ENCODE results near the gene ZNF783. TPM values are rescaled to one million over a fixed set of nuclear protein-coding genes. Genes with fewer than 3 reads are reported as not detected.

Gene ZNF783
- total and polyA plus RNA-seq, 7 experiments from 2014 or later: 6.2 to 49.2 (median 30.5) TPM

DNA sequence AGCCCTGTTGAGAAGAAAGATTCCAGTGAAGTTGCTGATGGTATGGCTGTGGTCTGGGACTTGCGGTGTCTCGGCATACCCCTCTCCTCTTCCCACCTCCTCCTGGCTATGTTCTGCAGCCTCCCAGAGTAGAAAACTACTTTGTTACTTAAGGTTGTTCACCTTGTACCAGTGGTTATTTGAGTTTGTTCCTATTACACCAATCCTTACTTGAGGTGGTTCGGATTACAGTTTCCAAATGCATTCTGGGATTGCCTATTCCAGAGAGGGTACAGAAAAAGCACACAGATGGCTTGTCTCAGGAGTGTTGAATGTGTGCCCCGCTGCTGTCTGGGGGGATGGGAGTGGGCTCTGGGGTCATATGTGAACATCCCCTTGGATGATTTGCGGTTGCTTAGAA lies 6.8 kb upstream of the ZNF783 start:
- H3K4me1 ChIP-seq (ENCODE audit: control insufficient read depth in 2 of 2, insufficient read depth in 2 of 2, low read length in 2 of 2): no peaks in the 10 kb centered on the region
- no peak for ATAC-seq
- intact Hi-C loops (cut with micrococcal nuclease): no loop called here
- peaks cover 2 to 30% (median 4%) of the 10 kb centered on the region in 5 donors for H3K36me3 Mint-ChIP-seq
- DNase-seq: no peak
- peaks cover 0 to 7% (median 6%) of the 10 kb centered on the region in 7 donors for H3K4me1 Mint-ChIP-seq
- peaks cover 0 to 54% (median 15%) of the 10 kb centered on the region in 3 experiments for H3K36me3 ChIP-seq (ENCODE audit: control insufficient read depth in 2 of 3, insufficient read depth in 3 of 3, low read length in 3 of 3)
- no peak overlapping the region for H3K27ac ChIP-seq (ENCODE audit: low read depth, low read length)
- H3K27ac Mint-ChIP-seq: no peak overlapping the region
- H3K27me3 Mint-ChIP-seq: no peaks in the 10 kb centered on the region
- CTCF ChIA-PET: no interaction called here
- H3K4me3 ChIP-seq (ENCODE audit: low read length): no peak overlapping the region
- POLR2A ChIA-PET: no interaction called here
- no peaks in the 10 kb centered on the region for H3K27me3 ChIP-seq (ENCODE audit: control insufficient read depth in 2 of 2, insufficient read depth in 2 of 2, low read length in 2 of 2)
- H3K4me3 Mint-ChIP-seq: no peak overlapping the region
- H3K9me3 ChIP-seq (ENCODE audit: control insufficient read depth in 2 of 3, low read length in 3 of 3): no peaks in the 10 kb centered on the region
- H3K9me3 Mint-ChIP-seq: no peaks in the 10 kb centered on the region

DNA sequence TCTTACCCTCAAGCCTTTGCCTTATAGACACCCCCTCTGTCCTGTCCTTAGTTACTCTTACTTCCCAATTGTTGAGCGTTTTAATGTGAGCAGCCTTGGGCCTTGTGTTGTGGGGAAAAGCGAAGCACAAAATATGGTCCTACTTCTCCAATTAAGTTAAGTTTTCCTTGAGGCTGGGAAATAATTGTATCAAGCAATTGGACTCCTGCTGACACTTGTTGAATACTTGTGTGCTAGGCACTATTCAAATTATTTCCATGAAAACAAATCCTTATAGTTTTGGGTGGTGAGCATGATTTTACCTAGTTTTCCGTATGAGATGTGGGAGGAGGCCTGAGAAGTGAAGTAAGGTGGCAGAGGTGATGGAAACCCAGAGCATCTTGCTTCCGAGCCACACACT lies 5.4 kb upstream of the ZNF783 start:
- H3K36me3 Mint-ChIP-seq: peaks cover 0 to 28% (median 4%) of the 10 kb centered on the region in 5 donors
- ChIA-PET CTCF (no interaction called here), POLR2A (no interaction called here)
- no peak overlapping the region for H3K4me3 ChIP-seq (ENCODE audit: low read length)
- no peaks in the 10 kb centered on the region for H3K27me3 ChIP-seq (ENCODE audit: control insufficient read depth in 2 of 2, insufficient read depth in 2 of 2, low read length in 2 of 2)
- no peaks in the 10 kb centered on the region for H3K27me3 Mint-ChIP-seq
- peaks cover 0 to 41% (median 14%) of the 10 kb centered on the region in 3 experiments for H3K36me3 ChIP-seq (ENCODE audit: control insufficient read depth in 2 of 3, insufficient read depth in 3 of 3, low read length in 3 of 3)
- ATAC-seq (no peak), DNase-seq (no peak)
- no peak overlapping the region for H3K4me3 Mint-ChIP-seq
- H3K27ac ChIP-seq (ENCODE audit: low read depth, low read length): no peak overlapping the region
- peaks cover 2 to 13% (median 7%) of the 10 kb centered on the region in 7 donors for H3K4me1 Mint-ChIP-seq
- H3K9me3 Mint-ChIP-seq: no peaks in the 10 kb centered on the region
- intact Hi-C loops (cut with micrococcal nuclease): no loop called here
- H3K9me3 ChIP-seq (ENCODE audit: control insufficient read depth in 2 of 3, low read length in 3 of 3): no peaks in the 10 kb centered on the region
- H3K27ac Mint-ChIP-seq: peak overlapping the region in 4 of 9 donors; percentile 13 to 72 (median 42)
- H3K4me1 ChIP-seq (ENCODE audit: control insufficient read depth in 2 of 2, insufficient read depth in 2 of 2, low read length in 2 of 2): peaks cover 3 to 5% of the 10 kb centered on the region in 2 donors

DNA sequence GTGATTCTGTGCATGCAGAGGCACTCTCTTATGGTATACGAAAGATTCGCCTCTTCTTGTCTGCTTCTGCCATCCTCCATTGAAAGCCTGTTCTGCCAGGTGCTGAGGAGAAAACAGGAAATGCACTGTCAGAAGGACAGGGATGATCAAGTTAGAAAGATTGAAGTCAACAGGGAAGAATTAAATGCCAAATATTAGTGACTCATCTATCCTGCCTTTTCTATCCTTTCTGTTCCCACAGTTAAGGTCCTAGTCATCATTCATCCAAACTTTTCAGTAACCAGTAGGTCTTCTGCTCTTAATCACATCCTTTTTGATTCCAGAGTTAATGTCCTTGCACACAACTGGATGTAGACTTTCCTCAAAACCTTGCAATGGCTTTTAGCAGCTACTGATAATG lies 4.8 kb upstream of the ZNF783 start:
- no peaks in the 10 kb centered on the region for H3K9me3 ChIP-seq (ENCODE audit: control insufficient read depth in 2 of 3, low read length in 3 of 3)
- Mint-ChIP-seq H3K4me3 (no peak overlapping the region), H3K27me3 (no peaks in the 10 kb centered on the region), H3K27ac (peak overlapping the region in 4 of 9 donors; percentile 13 to 70 (median 39)), H3K4me1 (peaks cover 2 to 15% (median 8%) of the 10 kb centered on the region in 7 donors), H3K36me3 (peaks cover 0 to 25% (median 4%) of the 10 kb centered on the region in 5 donors), H3K9me3 (no peaks in the 10 kb centered on the region)
- peak overlapping the region; percentile 24 for H3K27ac ChIP-seq (ENCODE audit: low read depth, low read length)
- peaks cover 0 to 37% (median 9%) of the 10 kb centered on the region in 3 experiments for H3K36me3 ChIP-seq (ENCODE audit: control insufficient read depth in 2 of 3, insufficient read depth in 3 of 3, low read length in 3 of 3)
- no peak for DNase-seq
- ChIA-PET CTCF (no interaction called here), POLR2A (interaction anchor here (1.1 to 1.2 kb wide), 2 partner anchors 16 to 28 kb away, joined by 3 to 4 read pairs; no protein-coding TSS in a partner anchor)
- no peak for ATAC-seq
- no peak overlapping the region for H3K4me3 ChIP-seq (ENCODE audit: low read length)
- no peaks in the 10 kb centered on the region for H3K27me3 ChIP-seq (ENCODE audit: control insufficient read depth in 2 of 2, insufficient read depth in 2 of 2, low read length in 2 of 2)
- H3K4me1 ChIP-seq (ENCODE audit: control insufficient read depth in 2 of 2, insufficient read depth in 2 of 2, low read length in 2 of 2): peaks cover 3 to 5% of the 10 kb centered on the region in 2 donors
- intact Hi-C loops (cut with micrococcal nuclease): no loop called here

DNA sequence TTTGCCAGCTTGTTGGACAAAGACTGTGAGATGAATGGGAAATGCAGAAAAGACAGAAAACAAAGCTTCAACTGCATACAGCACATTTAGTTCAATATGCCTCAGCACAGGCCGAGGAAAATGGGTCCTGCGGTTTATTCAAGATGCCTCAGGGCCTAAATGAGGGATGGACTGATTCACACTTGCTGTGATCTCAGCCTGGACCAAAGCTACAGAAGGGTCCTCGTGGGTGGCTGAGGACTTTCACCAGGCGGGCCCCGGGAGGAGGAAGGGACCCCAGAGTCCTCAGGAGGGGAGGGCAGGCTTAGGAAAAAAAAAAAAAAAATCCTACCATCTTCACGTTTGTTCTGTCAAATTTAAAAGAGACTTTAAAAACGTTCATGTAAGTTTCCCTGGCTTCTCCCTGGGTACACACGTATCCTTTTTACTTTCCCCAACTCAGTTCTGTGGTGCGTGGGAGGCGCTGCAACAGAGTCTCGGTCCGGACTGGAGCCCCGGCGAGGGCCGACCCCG lies 624 bp upstream of the ZNF783 start:
- DNase-seq: peak in 4 of 9 donors; percentile 9 to 46 (median 16)

GRCh38 chr7:149266451-149266850 lies 4.5 kb downstream of the ZNF783 start:
- Mint-ChIP-seq H3K4me3 (no peak overlapping the region), H3K27me3 (no peaks in the 10 kb centered on the region)

More for the DNA sequence above, 624 bp upstream of the ZNF783 start:
- H3K27me3 Mint-ChIP-seq: no peaks in the 10 kb centered on the region
- peaks cover 0 to 9% (median 3%) of the 10 kb centered on the region in 5 donors for H3K36me3 Mint-ChIP-seq
- H3K27ac Mint-ChIP-seq: peak overlapping the region; percentile 84 to 93 (median 90)
- intact Hi-C loops (cut with micrococcal nuclease): loop anchor here (2.0 to 10.0 kb wide), 5 partner anchors 61 to 1963 kb away; partner anchors contain the start of genes ABCF2 (in 1 of the 2), PDIA4 (in 1 of the 2) and ZNF467 (in 1 of the 2)
- Histone ChIP-seq H3K27me3 (ENCODE audit: control insufficient read depth in 2 of 2, insufficient read depth in 2 of 2, low read length in 2 of 2) (no peaks in the 10 kb centered on the region), H3K4me3 (ENCODE audit: low read length) (peak overlapping the region; percentile 74), H3K36me3 (ENCODE audit: control insufficient read depth in 2 of 3, insufficient read depth in 3 of 3, low read length in 3 of 3) (peaks cover 0 to 15% (median 6%) of the 10 kb centered on the region in 3 experiments), H3K27ac (ENCODE audit: low read depth, low read length) (peak overlapping the region; percentile 71), H3K4me1 (ENCODE audit: control insufficient read depth in 2 of 2, insufficient read depth in 2 of 2, low read length in 2 of 2) (peaks cover 19 to 20% of the 10 kb centered on the region in 2 donors), H3K9me3 (ENCODE audit: control insufficient read depth in 2 of 3, low read length in 3 of 3) (no peaks in the 10 kb centered on the region)
- ATAC-seq: no peak
- H3K4me3 Mint-ChIP-seq: peak overlapping the region; percentile 83 to 91 (median 88)
- POLR2A ChIA-PET: interaction anchor here (0.9 to 4.4 kb wide), 11 partner anchors 8 to 199 kb away, joined by 3 to 61 read pairs (median 6); partner anchors contain the start of genes ZNF282, ZNF425 and ZNF777
- H3K4me1 Mint-ChIP-seq: peaks cover 22 to 46% (median 32%) of the 10 kb centered on the region in 7 donors
- CTCF ChIA-PET: interaction anchor here (0.6 to 3.3 kb wide), 12 partner anchors 9 to 1628 kb away, joined by 3 to 26 read pairs (median 4); partner anchors contain the start of genes ZNF398 and ZNF777
- H3K9me3 Mint-ChIP-seq: no peaks in the 10 kb centered on the region

GRCh38 chr7:149267733-149268132 lies 5.7 kb downstream of the ZNF783 start:
- H3K9me3 Mint-ChIP-seq: no peaks in the 10 kb centered on the region

More at GRCh38 chr7:149266451-149266850, 4.5 kb downstream of the ZNF783 start:
- H3K4me1 ChIP-seq (ENCODE audit: control insufficient read depth in 2 of 2, insufficient read depth in 2 of 2, low read length in 2 of 2): peaks cover 15 to 18% of the 10 kb centered on the region in 2 donors
- H3K9me3 Mint-ChIP-seq: no peaks in the 10 kb centered on the region
- no peaks in the 10 kb centered on the region for H3K9me3 ChIP-seq (ENCODE audit: control insufficient read depth in 2 of 3, low read length in 3 of 3)
- POLR2A ChIA-PET: interaction anchor here (1.1 kb wide), 1 partner anchor 18 kb away, joined by 3 read pairs; no protein-coding TSS in a partner anchor
- peaks cover 11 to 45% (median 12%) of the 10 kb centered on the region in 3 experiments for H3K36me3 ChIP-seq (ENCODE audit: control insufficient read depth in 2 of 3, insufficient read depth in 3 of 3, low read length in 3 of 3)
- H3K4me3 ChIP-seq (ENCODE audit: low read length): no peak overlapping the region
- CTCF ChIA-PET: no interaction called here
- H3K27ac ChIP-seq (ENCODE audit: low read depth, low read length): no peak overlapping the region
- no peak for DNase-seq
- H3K27ac Mint-ChIP-seq: no peak overlapping the region
- H3K27me3 ChIP-seq (ENCODE audit: control insufficient read depth in 2 of 2, insufficient read depth in 2 of 2, low read length in 2 of 2): no peaks in the 10 kb centered on the region
- H3K4me1 Mint-ChIP-seq: peaks cover 20 to 48% (median 30%) of the 10 kb centered on the region in 7 donors
- ATAC-seq: no peak
- peaks cover 11 to 43% (median 29%) of the 10 kb centered on the region in 5 donors for H3K36me3 Mint-ChIP-seq
- intact Hi-C loops (cut with micrococcal nuclease): loop anchor here in 1 of 2 donors (10.0 kb wide), 1 partner anchor 1958 kb away; the partner anchor contains the start of gene ABCF2

More at GRCh38 chr7:149267733-149268132, 5.7 kb downstream of the ZNF783 start:
- CTCF ChIA-PET: no interaction called here
- H3K27ac Mint-ChIP-seq: peak overlapping the region in 1 of 9 donors; percentile 38
- Histone ChIP-seq H3K27ac (ENCODE audit: low read depth, low read length) (no peak overlapping the region), H3K4me3 (ENCODE audit: low read length) (no peak overlapping the region), H3K9me3 (ENCODE audit: control insufficient read depth in 2 of 3, low read length in 3 of 3) (no peaks in the 10 kb centered on the region), H3K36me3 (ENCODE audit: control insufficient read depth in 2 of 3, insufficient read depth in 3 of 3, low read length in 3 of 3) (peaks cover 11 to 50% (median 12%) of the 10 kb centered on the region in 3 experiments), H3K27me3 (ENCODE audit: control insufficient read depth in 2 of 2, insufficient read depth in 2 of 2, low read length in 2 of 2) (no peaks in the 10 kb centered on the region), H3K4me1 (ENCODE audit: control insufficient read depth in 2 of 2, insufficient read depth in 2 of 2, low read length in 2 of 2) (peaks cover 12% of the 10 kb centered on the region in 2 donors)
- DNase-seq: no peak
- H3K27me3 Mint-ChIP-seq: no peaks in the 10 kb centered on the region
- peaks cover 11 to 44% (median 29%) of the 10 kb centered on the region in 5 donors for H3K36me3 Mint-ChIP-seq
- POLR2A ChIA-PET: interaction anchor here (0.8 kb wide), 1 partner anchor 39 kb away, joined by 3 read pairs; no protein-coding TSS in a partner anchor
- H3K4me1 Mint-ChIP-seq: peaks cover 19 to 44% (median 30%) of the 10 kb centered on the region in 7 donors
- ATAC-seq: no peak
- H3K4me3 Mint-ChIP-seq: peak overlapping the region in 1 of 10 donors; percentile 20
- intact Hi-C loops (cut with micrococcal nuclease): loop anchor here in 1 of 2 donors (10.0 kb wide), 1 partner anchor 1957 kb away; the partner anchor contains the start of gene ABCF2

Data from naive thymus-derived CD4-positive, alpha-beta T cell (primary cell).